ENCODE measurements around the gene HOXB4. TPM values are rescaled to one million over a fixed set of nuclear protein-coding genes. Genes with fewer than 3 reads are reported as not detected.

Gene HOXB4
- total and polyA plus RNA-seq, 2 of the 4 experiments (the other 2 are of a cell fraction), result 2.0 to 8.5 TPM

GRCh38 chr17:48591255-48592056, 13.3 kb upstream of the HOXB4 start (continued):
- no peak for TF ChIP-seq CTCF (conservative IDR thresholded peaks at IDR 0.05; ENCODE audit: low read depth, low read length)
- TF ChIP-seq MAFK (IDR thresholded peaks at IDR 0.05; ENCODE audit: low read depth, low read length), result no peak
